Upper lobe of right lung (tissue), 1 donor: ENCODE measurements around the gene VDR. TPM values are rescaled to one million over a fixed set of nuclear protein-coding genes. Genes with fewer than 3 reads are reported as not detected.

Source experiments
- ATAC-seq: fragments of 200-7000 bp; cut with Tn5 transposase; one replicate; pipeline ENCODE4 v1.9.1; 2020; ENCODE audit warnings: mild to moderate bottlenecking, moderate library complexity
- DNase-seq: peaks from one replicate; pipeline ENCODE4 v3.0.0-alpha.2; 2020
- H3K27ac ChIP-seq: fragments of 200-600 bp; one replicate; pipeline ENCODE4 v1.8.0; 2022
- H3K27me3 ChIP-seq: fragments of 200-600 bp; one replicate; pipeline ENCODE4 v1.8.0; 2022; ENCODE audit warnings: mild to moderate bottlenecking
- H3K36me3 ChIP-seq: fragments of 200-600 bp; one replicate; pipeline ENCODE4 v1.8.0; 2022
- H3K4me1 ChIP-seq: fragments of 200-600 bp; one replicate; pipeline ENCODE4 v1.8.0; 2022
- H3K4me3 ChIP-seq: fragments of 200-600 bp; one replicate; pipeline ENCODE4 v1.8.0; 2022; ENCODE audit warnings: mild to moderate bottlenecking
- H3K9me3 ChIP-seq: fragments of 200-600 bp; one replicate; pipeline ENCODE4 v1.8.0; 2022
- intact Hi-C: fragments of 100-400 bp; cut with DNase I; formaldehyde crosslinking; loops from one replicate; pipeline ENCODE4 v1.11.0; 2022
- total RNA-seq: library from RNA; stranded (reverse); fragmentation: NEBNext Ultra II Directional; extraction: Animal tissue kit (Norgen Biotek cat#: 25700); gene quantifications from one replicate; pipeline ENCODE4 v1.2.1, GENCODE V29; 2021
- TF ChIP-seq, protein P1 (sequence below): fragments of 200-600 bp; IDR thresholded peaks from one replicate; pipeline ENCODE4 v1.8.0; 2022; ENCODE audit warnings: antibody characterized with exemption
- donor health status: DM: no; HTN: yes; CAD: no; lungs with severe emphysema.

VDR gene
- total RNA-seq, 1 donor from 2014 or later = 28.7 TPM

DNA sequence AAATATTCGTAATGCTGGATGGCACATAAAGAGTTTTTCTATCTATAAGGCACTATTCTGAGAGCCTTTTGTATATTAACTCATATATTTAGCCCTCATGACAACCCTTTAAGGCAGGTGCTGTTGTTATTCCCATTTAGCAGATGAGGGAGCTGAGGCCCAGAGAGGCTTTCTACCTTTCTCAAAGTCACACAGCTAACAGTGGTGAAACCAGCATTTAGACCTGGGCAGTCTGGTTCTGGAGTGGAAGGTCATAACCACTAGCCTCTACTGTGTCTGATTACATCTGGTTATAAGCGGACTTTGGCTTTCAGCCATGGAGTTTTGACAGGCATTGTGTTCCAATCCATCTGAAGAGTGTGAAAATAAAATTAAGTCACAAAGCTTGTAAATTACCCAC lies 43.9 kb downstream of the VDR start:
- ATAC-seq (no peak), DNase-seq (no peak)
- H3K27ac ChIP-seq = no peak overlapping the region
- no peaks in the 10 kb centered on the region for H3K4me1 ChIP-seq
- intact Hi-C loops = no loop called here
- no peaks in the 10 kb centered on the region for H3K9me3 ChIP-seq
- TF ChIP-seq, protein P1, sequence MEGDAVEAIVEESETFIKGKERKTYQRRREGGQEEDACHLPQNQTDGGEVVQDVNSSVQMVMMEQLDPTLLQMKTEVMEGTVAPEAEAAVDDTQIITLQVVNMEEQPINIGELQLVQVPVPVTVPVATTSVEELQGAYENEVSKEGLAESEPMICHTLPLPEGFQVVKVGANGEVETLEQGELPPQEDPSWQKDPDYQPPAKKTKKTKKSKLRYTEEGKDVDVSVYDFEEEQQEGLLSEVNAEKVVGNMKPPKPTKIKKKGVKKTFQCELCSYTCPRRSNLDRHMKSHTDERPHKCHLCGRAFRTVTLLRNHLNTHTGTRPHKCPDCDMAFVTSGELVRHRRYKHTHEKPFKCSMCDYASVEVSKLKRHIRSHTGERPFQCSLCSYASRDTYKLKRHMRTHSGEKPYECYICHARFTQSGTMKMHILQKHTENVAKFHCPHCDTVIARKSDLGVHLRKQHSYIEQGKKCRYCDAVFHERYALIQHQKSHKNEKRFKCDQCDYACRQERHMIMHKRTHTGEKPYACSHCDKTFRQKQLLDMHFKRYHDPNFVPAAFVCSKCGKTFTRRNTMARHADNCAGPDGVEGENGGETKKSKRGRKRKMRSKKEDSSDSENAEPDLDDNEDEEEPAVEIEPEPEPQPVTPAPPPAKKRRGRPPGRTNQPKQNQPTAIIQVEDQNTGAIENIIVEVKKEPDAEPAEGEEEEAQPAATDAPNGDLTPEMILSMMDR = no peak
- no peak overlapping the region for H3K4me3 ChIP-seq
- H3K36me3 ChIP-seq = peaks cover 6% of the 10 kb centered on the region
- no peaks in the 10 kb centered on the region for H3K27me3 ChIP-seq

DNA sequence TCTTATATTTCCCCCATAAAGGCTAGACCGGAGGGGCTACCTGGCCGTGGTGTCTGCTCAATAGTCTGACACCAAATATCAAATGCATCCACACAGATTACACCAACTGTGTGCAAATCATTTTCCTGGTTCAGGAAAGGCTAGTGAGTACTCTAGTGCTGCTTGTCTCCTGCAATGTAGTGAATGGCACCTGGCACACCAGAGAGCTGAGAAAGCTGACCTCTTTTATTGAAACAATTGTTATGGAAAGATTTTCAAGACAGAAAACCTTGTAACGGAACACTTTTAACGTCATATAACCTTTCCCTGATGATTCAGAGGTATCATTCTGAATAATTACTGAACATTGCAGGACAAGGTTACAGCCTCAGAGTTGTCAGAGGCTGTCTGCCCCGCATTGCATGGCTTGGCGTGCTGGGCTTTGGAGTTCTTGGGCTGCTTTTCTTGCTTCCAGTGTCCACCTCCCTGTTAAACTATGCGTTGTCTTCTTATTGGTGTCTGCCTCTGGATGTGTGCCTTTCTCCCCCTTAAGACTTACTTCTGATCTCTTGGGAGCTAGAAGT lies 44.4 kb downstream of the VDR start:
- TF ChIP-seq, protein P1 = no peak
- H3K4me1 ChIP-seq = no peaks in the 10 kb centered on the region
- ATAC-seq (no peak), DNase-seq (no peak)
- H3K4me3 ChIP-seq = no peak overlapping the region
- H3K36me3 ChIP-seq = peaks cover 6% of the 10 kb centered on the region
- H3K27me3 ChIP-seq = no peaks in the 10 kb centered on the region
- no peak overlapping the region for H3K27ac ChIP-seq
- no peaks in the 10 kb centered on the region for H3K9me3 ChIP-seq
- intact Hi-C loops = no loop called here

DNA sequence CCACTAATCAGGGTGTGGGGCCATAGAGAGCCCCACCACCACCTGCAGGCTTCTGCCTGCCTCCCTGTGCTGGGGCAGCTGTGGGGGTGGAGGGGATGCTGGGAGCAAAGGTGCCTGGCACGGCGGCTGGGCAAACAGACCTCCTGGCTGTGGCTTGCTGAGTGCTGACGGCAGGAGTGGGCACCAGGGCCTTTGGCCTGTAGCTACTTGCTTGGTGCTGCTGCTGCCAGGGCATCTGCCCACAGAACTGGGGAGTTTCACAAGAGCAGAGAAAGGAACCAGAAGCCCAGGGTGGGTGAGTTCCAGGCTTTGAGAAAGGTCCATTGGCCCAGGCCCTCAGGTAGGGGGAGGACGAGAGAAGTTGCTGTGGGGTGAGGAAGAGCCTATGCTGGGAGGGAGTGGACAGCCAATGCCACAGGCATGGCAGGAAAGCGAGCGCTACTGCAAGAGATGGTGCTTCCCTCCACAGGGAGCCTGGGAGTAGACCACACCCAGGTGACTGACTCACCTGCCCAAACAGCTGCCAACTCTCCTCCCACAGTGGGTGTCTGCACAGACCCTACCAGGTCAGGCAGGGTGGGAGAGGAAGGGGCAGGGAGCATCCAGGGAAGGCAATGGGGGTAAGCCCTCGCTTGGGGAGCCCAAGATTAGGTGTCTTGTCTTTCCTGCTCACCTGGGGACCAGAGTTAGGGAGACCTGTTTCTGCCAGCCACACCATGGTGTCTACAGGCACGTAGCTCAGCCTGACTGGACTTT lies 46.1 kb downstream of the VDR start:
- H3K27ac ChIP-seq = no peak overlapping the region
- H3K4me3 ChIP-seq = no peak overlapping the region
- H3K36me3 ChIP-seq = peaks cover 6% of the 10 kb centered on the region
- no peaks in the 10 kb centered on the region for H3K4me1 ChIP-seq
- DNase-seq = no peak
- H3K9me3 ChIP-seq = no peaks in the 10 kb centered on the region
- TF ChIP-seq, protein P1 = no peak
- intact Hi-C loops = no loop called here
- no peaks in the 10 kb centered on the region for H3K27me3 ChIP-seq
- peak; percentile 20 for ATAC-seq

DNA sequence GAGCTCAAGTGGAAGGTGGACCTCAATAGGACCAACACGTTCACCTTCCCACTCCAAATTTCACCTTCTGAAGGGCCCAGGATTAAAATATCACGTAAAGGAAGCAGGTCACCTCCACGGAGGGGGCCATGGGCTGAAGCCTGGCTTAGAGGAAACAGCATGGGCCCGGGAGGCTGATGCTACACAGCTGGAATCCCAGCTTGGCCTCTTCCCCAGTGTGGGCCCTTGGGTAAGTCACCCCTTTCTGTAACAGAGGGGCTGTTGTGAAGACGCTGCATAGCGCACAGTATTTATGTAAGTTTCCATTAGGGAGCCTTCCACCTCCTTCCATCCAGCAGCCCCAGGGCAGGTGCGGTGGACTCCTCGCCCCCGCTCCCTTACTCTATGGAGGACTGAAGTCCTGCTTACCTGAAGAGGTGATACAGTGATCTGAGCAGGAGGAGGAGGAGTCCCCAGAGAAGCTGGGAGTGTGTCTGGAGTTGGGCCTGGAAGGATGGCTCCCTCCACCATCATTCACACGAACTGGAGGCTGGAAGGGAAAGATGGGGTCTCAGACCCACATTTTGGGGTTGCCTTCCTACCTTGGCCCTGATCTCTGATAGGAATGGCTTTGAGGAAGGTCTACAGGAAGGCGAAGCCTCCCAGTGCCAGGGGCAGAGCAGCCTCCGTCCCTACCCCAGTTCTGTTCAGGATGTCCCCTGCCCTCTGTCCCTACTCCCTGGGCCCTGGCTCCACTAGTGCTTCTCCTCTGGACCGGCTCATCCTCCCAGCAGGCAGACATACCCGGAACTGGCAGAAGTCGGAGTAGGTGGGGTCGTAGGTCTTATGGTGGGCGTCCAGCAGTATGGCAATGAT lies 47.8 kb downstream of the VDR start:
- intact Hi-C loops = no loop called here
- Histone ChIP-seq H3K27ac (no peak overlapping the region), H3K36me3 (peaks cover 17% of the 10 kb centered on the region), H3K9me3 (no peaks in the 10 kb centered on the region), H3K4me1 (no peaks in the 10 kb centered on the region), H3K27me3 (no peaks in the 10 kb centered on the region), H3K4me3 (no peak overlapping the region)
- TF ChIP-seq, protein P1 = no peak
- DNase-seq = no peak
- peak; percentile 25 for ATAC-seq

DNA sequence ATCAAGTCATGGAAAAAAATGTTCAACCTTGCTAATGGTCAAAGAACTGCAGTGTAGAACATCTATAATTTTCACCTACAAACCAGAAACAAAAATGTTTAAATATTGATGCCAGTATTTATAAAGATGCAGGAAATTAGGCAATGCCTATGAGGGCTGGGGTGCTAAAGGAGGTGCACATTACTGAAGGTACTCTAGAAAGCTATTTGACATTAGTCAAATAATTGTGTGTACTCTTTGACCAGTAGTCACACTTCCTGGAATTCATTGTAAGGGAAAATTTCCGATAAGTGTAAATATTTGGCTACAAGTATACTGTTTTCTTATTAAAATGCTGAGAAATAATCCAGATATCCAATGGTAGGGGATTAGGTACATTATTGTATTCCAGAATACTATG lies 48.7 kb downstream of the VDR start:
- no peaks in the 10 kb centered on the region for H3K9me3 ChIP-seq
- no peak for DNase-seq
- intact Hi-C loops = no loop called here
- no peak overlapping the region for H3K4me3 ChIP-seq
- peaks cover 19% of the 10 kb centered on the region for H3K36me3 ChIP-seq
- no peak overlapping the region for H3K27ac ChIP-seq
- TF ChIP-seq, protein P1 = no peak
- no peaks in the 10 kb centered on the region for H3K27me3 ChIP-seq
- H3K4me1 ChIP-seq = peaks cover under 1% of the 10 kb centered on the region
- no peak for ATAC-seq
